Kidney (tissue), 14 donors: Measurements from ENCODE around the gene JARID2. TPM values are rescaled to one million over a fixed set of nuclear protein-coding genes. Genes with fewer than 3 reads are reported as not detected.
A peak's percentile ranks its signal among the peaks of the same experiment; 100 is the strongest.

Source experiments
- DNase-seq, 5 donors: peaks; one replicate each; pipeline ENCODE4 v3.0.0-alpha.2; 2013 to 2020
- FAIRE-seq: peaks from 2 replicates; lab custom pipeline; 2012; peaks lifted over from hg19 to GRCh38; lab: Jason Lieb, UNC
- H3K27ac ChIP-seq, 2 donors: one replicate each; pipeline ENCODE4 v1.7.0; 2013; ENCODE audit warnings: low read depth in 2 of 2, low read length in 2 of 2, inconsistent platforms in 1 of 2
- H3K27me3 ChIP-seq: one replicate; pipeline ENCODE4 v1.7.1; 2013; ENCODE audit warnings: low read length, inconsistent platforms; ENCODE audit not compliant: control insufficient read depth, insufficient read depth
- H3K36me3 ChIP-seq, 3 donors: one replicate each; pipeline versions ENCODE4 v1.7.0 to v1.7.1; 2013; ENCODE audit warnings: low read length in 3 of 3, control low read depth in 1 of 3, inconsistent platforms in 1 of 3; ENCODE audit not compliant: insufficient read depth in 3 of 3, control insufficient read depth in 2 of 3
- H3K4me1 ChIP-seq, 3 donors: one replicate each; pipeline versions ENCODE4 v1.7.0 to v1.7.1; 2013; ENCODE audit warnings: low read length in 3 of 3, inconsistent platforms in 1 of 3, low read depth in 1 of 3; ENCODE audit not compliant: control insufficient read depth in 2 of 3, insufficient read depth in 2 of 3
- H3K4me3 ChIP-seq, 3 donors: one replicate each; pipeline versions ENCODE4 v1.7.0 to v1.8.1; 2013; ENCODE audit warnings: low read length in 3 of 3, control low read depth in 1 of 3, inconsistent platforms in 1 of 3
- H3K9ac ChIP-seq, 3 donors: one replicate each; pipeline versions ENCODE4 v1.7.0 to v1.7.1; 2013; ENCODE audit warnings: low read length in 3 of 3, control low read depth in 1 of 3, inconsistent platforms in 1 of 3
- H3K9me3 ChIP-seq, 3 donors: one replicate each; pipeline versions ENCODE4 v1.7.0 to v1.7.1; 2013; ENCODE audit warnings: low read length in 3 of 3, control low read depth in 1 of 3, inconsistent platforms in 1 of 3; ENCODE audit not compliant: control insufficient read depth in 2 of 3, insufficient read depth in 1 of 3
- intact Hi-C: fragments of 100-400 bp; cut with DNase I; formaldehyde crosslinking; loops from one replicate; pipeline ENCODE4 v1.11.1; 2022
- polyA plus RNA-seq: library from polyadenylated mRNA; stranded (reverse); fragments of 350-450 nt; fragmentation: Illumina TruSeq; extraction: RNeasy Lipid Tissue Mini Kit (QIAGEN cat#74804); gene quantifications from one replicate; pipeline ENCODE4 v1.2.3, GENCODE V29; 2014; ENCODE audit warnings: low read depth, low replicate concordance; ENCODE audit not compliant: insufficient read depth
- total RNA-seq: library from RNA; stranded (reverse); fragmentation: NEBNext Ultra II Directional; extraction: Animal tissue kit (Norgen Biotek cat#: 25700); gene quantifications from one replicate; pipeline ENCODE4 v1.2.1, GENCODE V29; 2021
- TF ChIP-seq, protein P1 (sequence below): IDR thresholded peaks from 3 replicates; pipeline ENCODE4 v1.5.1; 2012; ENCODE audit warnings: mild to moderate bottlenecking, moderate library complexity, borderline replicate concordance; ENCODE audit not compliant: insufficient read depth; ENCODE audit errors: extremely low read depth
- donor health status: control.
- donor health status: control.
- donor health status: control.
- donor health status: control.
- donor health status: control.
- donor health status: DM: yes; HTN: yes; CAD: no.
- donor health status: Normal renal cell carcinoma (clear cell type).

JARID2 gene
- total and polyA plus RNA-seq, 2 donors from 2014 or later: 1.8 to 12.3 TPM

- DNase-seq: peak in 1 of 5 donors; percentile 44
- no peak overlapping the region for H3K9ac ChIP-seq
- FAIRE-seq: no peak
- TF ChIP-seq, protein P1, sequence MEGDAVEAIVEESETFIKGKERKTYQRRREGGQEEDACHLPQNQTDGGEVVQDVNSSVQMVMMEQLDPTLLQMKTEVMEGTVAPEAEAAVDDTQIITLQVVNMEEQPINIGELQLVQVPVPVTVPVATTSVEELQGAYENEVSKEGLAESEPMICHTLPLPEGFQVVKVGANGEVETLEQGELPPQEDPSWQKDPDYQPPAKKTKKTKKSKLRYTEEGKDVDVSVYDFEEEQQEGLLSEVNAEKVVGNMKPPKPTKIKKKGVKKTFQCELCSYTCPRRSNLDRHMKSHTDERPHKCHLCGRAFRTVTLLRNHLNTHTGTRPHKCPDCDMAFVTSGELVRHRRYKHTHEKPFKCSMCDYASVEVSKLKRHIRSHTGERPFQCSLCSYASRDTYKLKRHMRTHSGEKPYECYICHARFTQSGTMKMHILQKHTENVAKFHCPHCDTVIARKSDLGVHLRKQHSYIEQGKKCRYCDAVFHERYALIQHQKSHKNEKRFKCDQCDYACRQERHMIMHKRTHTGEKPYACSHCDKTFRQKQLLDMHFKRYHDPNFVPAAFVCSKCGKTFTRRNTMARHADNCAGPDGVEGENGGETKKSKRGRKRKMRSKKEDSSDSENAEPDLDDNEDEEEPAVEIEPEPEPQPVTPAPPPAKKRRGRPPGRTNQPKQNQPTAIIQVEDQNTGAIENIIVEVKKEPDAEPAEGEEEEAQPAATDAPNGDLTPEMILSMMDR: no peak
- H3K36me3 ChIP-seq: peaks cover 0 to 5% (median 0%) of the 10 kb centered on the region in 3 donors
- no peaks in the 10 kb centered on the region for H3K27me3 ChIP-seq
- peaks cover 4 to 27% (median 25%) of the 10 kb centered on the region in 3 donors for H3K4me1 ChIP-seq
- no peak overlapping the region for H3K27ac ChIP-seq
- intact Hi-C loops: no loop called here
- H3K4me3 ChIP-seq: no peak overlapping the region
- H3K9me3 ChIP-seq: no peaks in the 10 kb centered on the region
Measured at GRCh38 chr6:15506066-15506465, 260.2 kb downstream of the JARID2 start.

GRCh38 chr6:15507221-15507620 is 261.4 kb downstream of the JARID2 start:
- peaks cover 0 to 26% (median 22%) of the 10 kb centered on the region in 3 donors for H3K4me1 ChIP-seq
- TF ChIP-seq, protein P1: no peak
- FAIRE-seq: no peak
- peaks cover 0 to 5% (median 0%) of the 10 kb centered on the region in 3 donors for H3K36me3 ChIP-seq
- DNase-seq: no peak
- no peak overlapping the region for H3K27ac ChIP-seq
- no peaks in the 10 kb centered on the region for H3K9me3 ChIP-seq
- intact Hi-C loops: no loop called here
- no peak overlapping the region for H3K4me3 ChIP-seq
- H3K9ac ChIP-seq: no peak overlapping the region
- no peaks in the 10 kb centered on the region for H3K27me3 ChIP-seq

GRCh38 chr6:15507746-15508145 is 261.9 kb downstream of the JARID2 start:
- Histone ChIP-seq H3K4me1 (peaks cover 0 to 23% (median 19%) of the 10 kb centered on the region in 3 donors), H3K9me3 (no peaks in the 10 kb centered on the region), H3K27ac (no peak overlapping the region), H3K9ac (no peak overlapping the region), H3K4me3 (no peak overlapping the region), H3K27me3 (no peaks in the 10 kb centered on the region), H3K36me3 (peaks cover 0 to 5% (median 0%) of the 10 kb centered on the region in 3 donors)
- DNase-seq (no peak), FAIRE-seq (no peak)
- intact Hi-C loops: no loop called here
- TF ChIP-seq, protein P1: no peak

DNA sequence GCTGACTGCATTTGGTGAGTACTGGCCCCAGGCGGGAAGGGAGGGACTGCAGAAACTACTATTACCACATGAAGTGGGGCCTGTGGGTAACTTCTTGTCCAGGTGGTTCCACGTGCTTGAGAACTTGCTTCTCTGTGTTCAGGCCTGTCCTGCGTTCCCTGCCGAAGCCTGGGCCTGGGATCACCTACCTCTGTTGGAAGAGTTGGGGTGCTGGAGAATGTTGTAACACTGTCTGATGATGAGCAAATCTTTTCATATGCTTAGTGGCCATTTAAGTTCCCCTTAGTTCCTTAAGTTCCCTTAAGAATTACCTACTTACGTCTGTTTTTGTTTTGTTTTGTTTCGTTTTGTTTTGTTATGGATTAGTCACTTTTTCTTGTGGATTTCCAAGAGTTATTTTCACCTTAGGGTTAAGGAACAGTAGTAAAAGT is 262.6 kb downstream of the JARID2 start:
- Histone ChIP-seq H3K27me3 (no peaks in the 10 kb centered on the region), H3K4me3 (no peak overlapping the region), H3K9me3 (no peaks in the 10 kb centered on the region), H3K4me1 (peaks cover 0 to 20% (median 19%) of the 10 kb centered on the region in 3 donors), H3K9ac (no peak overlapping the region), H3K36me3 (peaks cover 0 to 7% (median 0%) of the 10 kb centered on the region in 3 donors), H3K27ac (no peak overlapping the region)
- TF ChIP-seq, protein P1: no peak
- intact Hi-C loops: no loop called here
- DNase-seq (no peak), FAIRE-seq (no peak)
